GM12878 (cell line): ENCODE results near the gene GALNT18. TPM values are rescaled to one million over a fixed set of nuclear protein-coding genes. Genes with fewer than 3 reads are reported as not detected.

Experiments used
- BACH1 ChIP-seq: fragments of 450-650 bp; IDR thresholded peaks from 2 replicates; pipeline ENCODE4 v1.6.1; 2017; ENCODE audit warnings: mild to moderate bottlenecking, borderline replicate concordance
- BCL3 ChIP-seq: IDR thresholded peaks from 2 replicates; pipeline ENCODE4 v1.6.1; 2011; ENCODE audit warnings: borderline replicate concordance, low read depth, mild to moderate bottlenecking, moderate library complexity, low read length; ENCODE audit not compliant: insufficient read depth, poor library complexity, severe bottlenecking
- BMI1 ChIP-seq: fragments of 450-650 bp; IDR thresholded peaks from 2 replicates; pipeline ENCODE4 v1.6.1; 2016; ENCODE audit warnings: mild to moderate bottlenecking, moderate library complexity, borderline replicate concordance
- CEBPB ChIP-seq, 2 experiments: fragments of 150-350 bp in 1 of 2; IDR thresholded peaks; 2 replicates each; pipeline ENCODE4 v1.6.1; 2012 to 2014; ENCODE audit warnings: low read depth in 2 of 2, low read length in 2 of 2, borderline replicate concordance in 1 of 2, inconsistent platforms in 1 of 2
- CUX1 ChIP-seq: IDR thresholded peaks from 2 replicates; pipeline ENCODE4 v1.6.1; 2012; ENCODE audit warnings: improper control_type of control experiment, low read depth, low read length; ENCODE audit not compliant: insufficient replicate concordance
- HDGF ChIP-seq: fragments of 450-650 bp; IDR thresholded peaks from 2 replicates; pipeline ENCODE4 v1.6.1; 2016; ENCODE audit warnings: antibody characterized with exemption
- IKZF2 ChIP-seq, 2 experiments: fragments of 450-650 bp; IDR thresholded peaks; 2 replicates each; pipeline ENCODE4 v1.6.1; 2017; ENCODE audit warnings: mild to moderate bottlenecking in 2 of 2, moderate library complexity in 2 of 2
- JUNB ChIP-seq: IDR thresholded peaks from 2 replicates; pipeline ENCODE4 v1.6.1; 2016; ENCODE audit warnings: antibody characterized with exemption, mild to moderate bottlenecking
- PKNOX1 ChIP-seq: fragments of 450-650 bp; IDR thresholded peaks from 2 replicates; pipeline ENCODE4 v1.6.1; 2016; ENCODE audit warnings: mild to moderate bottlenecking
- RAD21 ChIP-seq: IDR thresholded peaks from 2 replicates; pipeline ENCODE4 v1.6.1; 2011; ENCODE audit warnings: mild to moderate bottlenecking, low read depth, low read length, moderate library complexity; ENCODE audit not compliant: insufficient read depth
- SKIL ChIP-seq: fragments of 450-650 bp; IDR thresholded peaks from 2 replicates; pipeline ENCODE4 v1.6.1; 2017; ENCODE audit warnings: mild to moderate bottlenecking, low read depth, inconsistent platforms; ENCODE audit not compliant: poor library complexity, severe bottlenecking
- SUZ12 ChIP-seq: fragments of 200-600 bp; sonication (generic); IDR thresholded peaks from one replicate; pipeline ENCODE4 v1.6.1; 2018; ENCODE audit warnings: antibody characterized with exemption, mild to moderate bottlenecking; ENCODE audit not compliant: unreplicated experiment
- TCF3 ChIP-seq: IDR thresholded peaks from 2 replicates; pipeline ENCODE4 v1.6.1; 2012; ENCODE audit warnings: low read depth, mild to moderate bottlenecking, low read length, borderline replicate concordance; ENCODE audit not compliant: insufficient read depth
- TCF7 ChIP-seq: IDR thresholded peaks from 2 replicates; pipeline ENCODE4 v1.6.1; 2014; ENCODE audit warnings: antibody characterized with exemption, borderline replicate concordance
- ZBTB11 ChIP-seq: fragments of 450-650 bp; formaldehyde crosslinking; IDR thresholded peaks from 2 replicates; pipeline ENCODE4 v1.5.0; 2022; ENCODE audit warnings: mild to moderate bottlenecking, missing genetic modification characterization
- ZNF24 ChIP-seq: fragments of 450-650 bp; IDR thresholded peaks from 2 replicates; pipeline ENCODE4 v1.6.1; 2017; ENCODE audit warnings: antibody characterized with exemption, mild to moderate bottlenecking
- polyA plus RNA-seq, 11 experiments: library from polyadenylated mRNA; depleted of rRNA in 4 of 11; unstranded in 6 of 11; stranded (reverse) in 5 of 11; fragments of >200 nt; fragmentation: Nextera tagmentation in 4 of 11; fragmentation: Illumina TruSeq in 1 of 11; extraction: Ambion mirVana in 4 of 11; extraction: Trizol in 1 of 11; gene quantifications; 1 replicate in 1 of 11; 2 replicates in 10 of 11; pipeline versions ENCODE4 v1.2.1 to v1.2.3, GENCODE V29; 2011 to 2016; ENCODE audit warnings: inconsistent platforms in 2 of 11, missing spikeins in 2 of 11, low read depth in 1 of 11
- total RNA-seq, 4 experiments: library from RNA; depleted of rRNA in 3 of 4; stranded (reverse); fragments of >200 nt in 3 of 4; fragmentation: Illumina TruSeq in 1 of 4; extraction: Trizol in 1 of 4; gene quantifications; 2 replicates each; pipeline versions ENCODE4 v1.2.1 to v1.2.3, GENCODE V29; 2013 to 2021

GALNT18 gene
- total and polyA plus RNA-seq, 10 of the 15 experiments (the other 5 are each of a cell fraction or from before 2014, with no cell fraction given), result 1.2 to 14.2 (median 6.3) TPM

GRCh38 chr11:11251394-11251970, 370.3 kb downstream of the GALNT18 start (continued):
- TF ChIP-seq ZBTB11 (CRISPR knock-in tag) (no peak), ZNF24 (peak; percentile 91), BACH1 (no peak), IKZF2 (IDR thresholded peaks at IDR 0.05) (0 out of 4 replicates have a peak, but pooled peaks of 1 of the 2 experiments have one; percentile 27), CEBPB (IDR thresholded peaks at IDR 0.05; ENCODE audit: borderline replicate concordance in 1 of 2, low read depth in 2 of 2, low read length in 2 of 2) (no peak), SKIL (no peak), JUNB (no peak), TCF3 (no peak), SUZ12 (no peak), RAD21 (no peak), BMI1 (no peak), TCF7 (no peak), PKNOX1 (no peak), HDGF (no peak), CUX1 (no peak), BCL3 (no peak)
